SK-N-SH (cell line): ENCODE results near the gene PTPN5. TPM values are rescaled to one million over a fixed set of nuclear protein-coding genes. Genes with fewer than 3 reads are reported as not detected.
A peak's percentile ranks its signal among the peaks of the same experiment; 100 is the strongest.

ENCODE experiments used
- CTCF ChIA-PET: fragments of 300-600, 350-600 bp; formaldehyde crosslinking; extraction: SDS; loops from one replicate; lab custom pipeline; 2021; lab: Yijun Ruan, JAX
- POLR2A ChIA-PET: fragments of 350-600 bp; sonication (Branson Sonifier 250); formaldehyde crosslinking; extraction: SDS; loops from one replicate; lab custom pipeline; 2020; ENCODE audit warnings: antibody characterized with exemption, inconsistent platforms; lab: Yijun Ruan, JAX
- DNase-seq: peaks from one replicate; pipeline ENCODE4 v3.0.0; 2012
- H2AFZ ChIP-seq: fragments of 200-600 bp; sonication (generic); 2 replicates; pipeline ENCODE4 v1.8.1; 2016; ENCODE audit warnings: antibody characterized with exemption, mild to moderate bottlenecking, low read depth
- H3F3A ChIP-seq: fragments of 200-600 bp; sonication (generic); replicated peaks from 2 replicates; pipeline ENCODE3; 2016; ENCODE audit warnings: antibody characterized with exemption, mild to moderate bottlenecking; ENCODE audit not compliant: insufficient read depth
- H3K27ac ChIP-seq, 2 experiments: fragments of 200-500 bp in 1 of 2; fragments of 200-600 bp in 1 of 2; sonication (Bioruptor generic) in 1 of 2; sonication (generic), shearing (Covaris generic) in 1 of 2; 2 replicates each; pipeline versions ENCODE4 v1.5.1 to v1.6.1; 2014 to 2016; ENCODE audit warnings: low read depth in 2 of 2, inconsistent platforms in 1 of 2, low read length in 1 of 2, mild to moderate bottlenecking in 1 of 2, mixed read lengths in 1 of 2
- H3K27me3 ChIP-seq: fragments of 200-600 bp; sonication (generic), shearing (Covaris generic); 2 replicates; pipeline ENCODE4 v1.6.1; 2016; ENCODE audit warnings: mixed run types; ENCODE audit not compliant: insufficient read depth
- H3K36me3 ChIP-seq, 2 experiments: fragments of 200-500 bp in 1 of 2; fragments of 200-600 bp in 1 of 2; sonication (Bioruptor generic) in 1 of 2; sonication (generic) in 1 of 2; replicated peaks in 1 of 2; 2 replicates each; pipeline versions ENCODE3 to v1.5.1; 2014 to 2016; ENCODE audit warnings: low read length in 1 of 2, mild to moderate bottlenecking in 1 of 2; ENCODE audit not compliant: insufficient read depth in 2 of 2, control insufficient read depth in 1 of 2
- H3K4me1 ChIP-seq, 2 experiments: fragments of 200-500 bp in 1 of 2; fragments of 200-600 bp in 1 of 2; sonication (Bioruptor generic) in 1 of 2; sonication (generic), shearing (Covaris generic) in 1 of 2; 2 replicates each; pipeline versions ENCODE4 v1.5.1 to v1.6.1; 2014 to 2016; ENCODE audit warnings: low read depth in 1 of 2, low read length in 1 of 2, mixed run types in 1 of 2; ENCODE audit not compliant: insufficient read depth in 2 of 2, control insufficient read depth in 1 of 2
- H3K4me2 ChIP-seq: fragments of 200-600 bp; sonication (generic), shearing (Covaris generic); 2 replicates; pipeline ENCODE4 v1.6.1; 2017; ENCODE audit warnings: mixed run types
- H3K4me3 ChIP-seq, 2 experiments: fragments of 200-500 bp in 1 of 2; fragments of 200-600 bp in 1 of 2; sonication (Bioruptor generic) in 1 of 2; sonication (generic), shearing (Covaris generic) in 1 of 2; 2 replicates each; pipeline versions ENCODE4 v1.5.1 to v1.8.1; 2014 to 2016; ENCODE audit warnings: low read depth in 2 of 2, inconsistent platforms in 1 of 2, low read length in 1 of 2, mild to moderate bottlenecking in 1 of 2, mixed read lengths in 1 of 2, moderate library complexity in 1 of 2
- H3K79me2 ChIP-seq: fragments of 200-600 bp; sonication (generic); 2 replicates; pipeline ENCODE4 v1.8.1; 2017; ENCODE audit warnings: mild to moderate bottlenecking; ENCODE audit not compliant: insufficient read depth
- H3K9ac ChIP-seq: fragments of 200-600 bp; sonication (generic); 2 replicates; pipeline ENCODE4 v1.6.1; 2017; ENCODE audit warnings: mixed run types
- H3K9me2 ChIP-seq: fragments of 200-600 bp; sonication (generic); 2 replicates; pipeline ENCODE4 v1.6.1; 2017; ENCODE audit warnings: mixed run types
- H3K9me3 ChIP-seq: fragments of 200-600 bp; sonication (generic); 2 replicates; pipeline ENCODE4 v1.6.1; 2017; ENCODE audit warnings: mixed run types, mild to moderate bottlenecking, moderate library complexity
- H4K20me1 ChIP-seq: fragments of 200-600 bp; sonication (generic); 2 replicates; pipeline ENCODE4 v1.6.1; 2017; ENCODE audit warnings: mild to moderate bottlenecking, mixed run types; ENCODE audit not compliant: insufficient read depth
- CTCF ChIP-seq: fragments of 200-600 bp; sonication (generic); IDR thresholded peaks from 2 replicates; pipeline ENCODE4 v1.6.1; 2017; ENCODE audit warnings: antibody characterized with exemption, mild to moderate bottlenecking, moderate library complexity
- FOXJ3 ChIP-seq: sonication (generic); formaldehyde crosslinking; IDR thresholded peaks from 2 replicates; pipeline ENCODE4 v1.5.1; 2020; ENCODE audit warnings: mild to moderate bottlenecking, missing genetic modification reagents
- NFIC ChIP-seq: IDR thresholded peaks from 2 replicates; pipeline ENCODE4 v1.4.0; 2012; ENCODE audit warnings: borderline replicate concordance
- REST ChIP-seq: IDR thresholded peaks from 2 replicates; pipeline ENCODE4 v1.6.1; 2012; ENCODE audit warnings: mild to moderate bottlenecking, low read depth, low read length, moderate library complexity
- TCF12 ChIP-seq: IDR thresholded peaks from 2 replicates; pipeline ENCODE4 v1.4.0; 2012
- WGBS: methylation state at CpG from one replicate; pipeline ENCODE4 v1.1.6; 2017; ENCODE audit warnings: low lambda C conversion rate; 5-methylcytosine and 5-hydroxymethylcytosine counted together
- polyA plus RNA-seq, 3 experiments: library from polyadenylated mRNA; depleted of rRNA; stranded (reverse); fragments of >200 nt; gene quantifications; 2 replicates each; pipeline ENCODE4 v1.2.3, GENCODE V29; 2012

PTPN5 gene
- not detected in 2 replicates for polyA plus RNA-seq (2012; rRNA removed)
- not detected in 2 replicates for polyA plus RNA-seq (2012; cell fraction: cytosol; rRNA removed)
- polyA plus RNA-seq (2012; cell fraction: nucleus; rRNA removed) = 0.01 and 0.02 TPM in 2 replicates

GRCh38 chr11:18791207-18791968 lies at the start of gene PTPN5:
PTPN5 (minus strand) TSS chr11:18791798; CDS start chr11:18771958, 19,840 bp downstream.
- Histone ChIP-seq H3K79me2 (no peaks in the 10 kb centered on the region), H2AFZ (no peak within 1 kb of the TSS), H3K9ac (no peak within 1 kb of the TSS), H3K27ac (no peak within 1 kb of the TSS), H3K4me1 (peaks cover 0 to 2% of the 10 kb centered on the region in 2 experiments; a peak in 1 of 4 replicates), H3K4me2 (peak within 1 kb of the TSS; percentile 78), H3K36me3 (no peaks in the 10 kb centered on the region), H3K9me2 (no peaks in the 10 kb centered on the region), H3F3A (no peaks in the 10 kb centered on the region), H3K4me3 (peak within 1 kb of the TSS; percentile 39 to 48; a peak in 3 of 4 replicates), H4K20me1 (no peaks in the 10 kb centered on the region), H3K27me3 (peaks cover 50% of the 10 kb centered on the region), H3K9me3 (no peaks in the 10 kb centered on the region)
- WGBS = 1% methylated on average over 30 of the region's 94 CpGs
- peak; percentile 66 for DNase-seq
- POLR2A ChIA-PET = no interaction called here
- no peak for TF ChIP-seq NFIC
- no peak for TF ChIP-seq TCF12
- TF ChIP-seq FOXJ3 (CRISPR knock-in tag) = no peak
- no peak for TF ChIP-seq CTCF
- CTCF ChIA-PET = interaction anchor here (1.6 to 14.4 kb wide), 3 partner anchors 11 to 16 kb away, joined by 5 to 185 read pairs (median 23); no protein-coding TSS in a partner anchor

GRCh38 chr11:18836417-18836816 lies 44.8 kb upstream of the PTPN5 start:
- H3F3A ChIP-seq = no peaks in the 10 kb centered on the region
- no peak overlapping the region for H3K4me3 ChIP-seq
- H3K4me1 ChIP-seq = no peaks in the 10 kb centered on the region
- H3K36me3 ChIP-seq = no peaks in the 10 kb centered on the region
- no peaks in the 10 kb centered on the region for H4K20me1 ChIP-seq
- TF ChIP-seq REST (peak; percentile 89), TCF12 (no peak)
- no peak overlapping the region for H2AFZ ChIP-seq
- H3K27ac ChIP-seq = no peak overlapping the region
- ChIA-PET POLR2A (no interaction called here), CTCF (interaction anchor here (1.5 kb wide), 1 partner anchor 61 kb away, joined by 3 read pairs; no protein-coding TSS in a partner anchor)
- no peak overlapping the region for H3K4me2 ChIP-seq
- no peaks in the 10 kb centered on the region for H3K9me3 ChIP-seq
- 5% methylated on average over 2 of the region's 2 CpGs for WGBS
- DNase-seq = no peak
- no peak overlapping the region for H3K9ac ChIP-seq
- H3K9me2 ChIP-seq = no peaks in the 10 kb centered on the region
- H3K27me3 ChIP-seq = no peaks in the 10 kb centered on the region
- H3K79me2 ChIP-seq = no peaks in the 10 kb centered on the region
